Endothelial cell of umbilical vein (primary cell): ENCODE data around the gene TRAPPC6A. TPM values are rescaled to one million over a fixed set of nuclear protein-coding genes. Genes with fewer than 3 reads are reported as not detected.

Experiments
- BruUV-seq: library from RNA; stranded (reverse); fragments of 400-500 nt; replicated peaks from 2 replicates; lab custom pipeline; 2021; lab: Mats Ljungman, UMichigan
- CTCF ChIA-PET: fragments of 300-600, 350-600 bp; sonication (Branson Sonifier 250); formaldehyde crosslinking; loops from one replicate; lab custom pipeline; 2021; ENCODE audit warnings: antibody characterized with exemption, inconsistent platforms; lab: Charles Lee
- POLR2A ChIA-PET: fragments of 300-600, 350-600 bp; sonication (Branson Sonifier 250); formaldehyde crosslinking; loops from one replicate; lab custom pipeline; 2021; ENCODE audit warnings: antibody characterized with exemption, inconsistent platforms; lab: Charles Lee
- DNase-seq: peaks from one replicate; pipeline ENCODE4 v3.0.0-alpha.2; 2011; ENCODE audit warnings: low read depth, low spot score
- FAIRE-seq: peaks from 2 replicates; lab custom pipeline; 2011; peaks lifted over from hg19 to GRCh38; lab: Jason Lieb, UNC
- H2AFZ ChIP-seq: 2 replicates; pipeline ENCODE4 v1.6.0; 2012; ENCODE audit warnings: low read depth, low read length, control low read depth, inconsistent platforms
- H3K27ac ChIP-seq: 2 replicates; pipeline ENCODE4 v1.5.1; 2011; ENCODE audit warnings: low read depth, mild to moderate bottlenecking, control low read depth, low read length, moderate library complexity; ENCODE audit not compliant: insufficient read depth
- H3K27me3 ChIP-seq, 2 experiments: 2 replicates each; pipeline versions ENCODE4 v1.6.0 to v1.6.1; 2011; ENCODE audit warnings: low read length in 2 of 2, mixed read lengths in 1 of 2; ENCODE audit not compliant: control insufficient read depth in 2 of 2, insufficient read depth in 2 of 2
- H3K36me3 ChIP-seq, 2 experiments: 2 replicates in 1 of 2; 3 replicates in 1 of 2; pipeline ENCODE4 v1.5.1; 2011; ENCODE audit warnings: low read length in 2 of 2, mild to moderate bottlenecking in 1 of 2, moderate library complexity in 1 of 2; ENCODE audit not compliant: control insufficient read depth in 2 of 2, insufficient read depth in 2 of 2; ENCODE audit errors: extremely low read depth in 1 of 2
- H3K4me1 ChIP-seq: 3 replicates; pipeline ENCODE4 v1.5.1; 2011; ENCODE audit warnings: mild to moderate bottlenecking, low read length; ENCODE audit not compliant: control insufficient read depth, insufficient read depth; ENCODE audit errors: extremely low read depth
- H3K4me2 ChIP-seq: 2 replicates; pipeline ENCODE4 v1.6.1; 2011; ENCODE audit warnings: low read length, control low read depth, mixed read lengths; ENCODE audit not compliant: insufficient read depth
- H3K4me3 ChIP-seq, 3 experiments: fragments of 200-600 bp in 1 of 3; sonication (generic), shearing (Covaris generic) in 1 of 3; replicated peaks in 1 of 3; 2 replicates each; pipeline ENCODE4 v1.5.1; 2011 to 2016; ENCODE audit warnings: control low read depth in 3 of 3, low read length in 3 of 3, mild to moderate bottlenecking in 2 of 3, inconsistent platforms in 1 of 3, low read depth in 1 of 3, moderate library complexity in 1 of 3; ENCODE audit not compliant: insufficient read depth in 1 of 3
- H3K79me2 ChIP-seq: 2 replicates; pipeline ENCODE4 v1.6.0; 2012; ENCODE audit warnings: low read length, inconsistent platforms; ENCODE audit not compliant: control insufficient read depth, insufficient read depth
- H3K9ac ChIP-seq: replicated peaks from 2 replicates; pipeline ENCODE3; 2011; ENCODE audit warnings: low read length, control low read depth; ENCODE audit not compliant: insufficient read depth; ENCODE audit errors: extremely low read depth
- H3K9me1 ChIP-seq: replicated peaks from 3 replicates; pipeline ENCODE4 v1.6.0; 2011; ENCODE audit warnings: mild to moderate bottlenecking, low read length; ENCODE audit not compliant: control insufficient read depth, insufficient read depth; ENCODE audit errors: extremely low read depth
- H3K9me3 ChIP-seq: replicated peaks from 2 replicates; pipeline ENCODE4 v1.5.1; 2012; ENCODE audit warnings: low read length, inconsistent platforms; ENCODE audit not compliant: control insufficient read depth, insufficient read depth
- H4K20me1 ChIP-seq: replicated peaks from 2 replicates; pipeline ENCODE3; 2011; ENCODE audit warnings: mild to moderate bottlenecking, low read length; ENCODE audit not compliant: control insufficient read depth, insufficient read depth; ENCODE audit errors: extremely low read depth
- EZH2 ChIP-seq: IDR thresholded peaks from 2 replicates; pipeline ENCODE4 v1.6.1; 2012; ENCODE audit warnings: borderline replicate concordance, low read depth, mild to moderate bottlenecking, moderate library complexity, low read length, inconsistent platforms; ENCODE audit not compliant: severe bottlenecking
- FOS ChIP-seq: IDR thresholded peaks from 2 replicates; pipeline ENCODE4 v1.6.1; 2011; ENCODE audit warnings: mild to moderate bottlenecking, low read length, moderate library complexity, borderline replicate concordance; ENCODE audit not compliant: insufficient read depth
- GATA2 ChIP-seq: IDR thresholded peaks from 2 replicates; pipeline ENCODE4 v1.7.0; 2011; ENCODE audit warnings: low read depth, mild to moderate bottlenecking, moderate library complexity, mixed read lengths, low read length; ENCODE audit not compliant: insufficient read length, insufficient read depth
- JUN ChIP-seq: IDR thresholded peaks from 2 replicates; pipeline ENCODE4 v1.6.1; 2011; ENCODE audit warnings: borderline replicate concordance, low read depth; ENCODE audit not compliant: insufficient read length, insufficient read depth
- MYC ChIP-seq: IDR thresholded peaks from one replicate; pipeline ENCODE4 v1.6.1; 2011; ENCODE audit warnings: mild to moderate bottlenecking, low read depth, low read length
- POLR2A ChIP-seq: IDR thresholded peaks from 2 replicates; pipeline ENCODE4 v1.6.1; 2012; ENCODE audit warnings: low read depth, mild to moderate bottlenecking, control low read depth, low read length
- POLR2AphosphoS5 ChIP-seq: IDR thresholded peaks from 2 replicates; pipeline ENCODE4 v1.6.1; 2012; ENCODE audit warnings: low read depth, mild to moderate bottlenecking, control low read depth, low read length, moderate library complexity; ENCODE audit not compliant: insufficient read depth
- dilution Hi-C: fragments of 300-500 bp; cut with MboI; formaldehyde crosslinking; loops from one replicate; pipeline ENCODE4 v1.15.0; 2019; ENCODE audit warnings: low sequenced_read_pairs; ENCODE audit not compliant: extremely low pct_ligation_motif_present
- intact Hi-C: fragments of 100-400 bp; cut with micrococcal nuclease; formaldehyde crosslinking; loops from one replicate; pipeline ENCODE4 v1.10.0; 2022
- polyA plus RNA-seq, 4 experiments: library from polyadenylated mRNA; depleted of rRNA in 3 of 4; stranded (reverse) in 3 of 4; unstranded in 1 of 4; fragments of >200 nt; gene quantifications; 2 replicates each; pipeline versions ENCODE4 v1.2.1 to v1.2.3, GENCODE V29; 2011 to 2012; ENCODE audit warnings: missing spikeins in 1 of 4
- total RNA-seq: library from RNA; stranded (reverse); gene quantifications from 2 replicates; pipeline ENCODE4 v1.2.3, GENCODE V29; 2021
- TF ChIP-seq, protein P1 (sequence below), 2 donors: IDR thresholded peaks; 1 replicate in 1 of 2; 2 replicates in 1 of 2; pipeline ENCODE4 v1.5.1; 2011; ENCODE audit warnings: low read length in 2 of 2, mild to moderate bottlenecking in 2 of 2, moderate library complexity in 2 of 2, control low read depth in 1 of 2, inconsistent platforms in 1 of 2, low read depth in 1 of 2; ENCODE audit not compliant: insufficient read depth in 1 of 2; ENCODE audit errors: extremely low read depth in 1 of 2
- TF ChIP-seq, protein P2 (sequence below): IDR thresholded peaks from 2 replicates; pipeline ENCODE4 v1.6.1; 2011; ENCODE audit not compliant: insufficient read depth, insufficient read length

The TRAPPC6A gene
- total and polyA plus RNA-seq, 2 donors (not counting 3 experiments of a cell fraction or from before 2014, with no cell fraction given), result 18.1 to 45.4 TPM

DNA sequence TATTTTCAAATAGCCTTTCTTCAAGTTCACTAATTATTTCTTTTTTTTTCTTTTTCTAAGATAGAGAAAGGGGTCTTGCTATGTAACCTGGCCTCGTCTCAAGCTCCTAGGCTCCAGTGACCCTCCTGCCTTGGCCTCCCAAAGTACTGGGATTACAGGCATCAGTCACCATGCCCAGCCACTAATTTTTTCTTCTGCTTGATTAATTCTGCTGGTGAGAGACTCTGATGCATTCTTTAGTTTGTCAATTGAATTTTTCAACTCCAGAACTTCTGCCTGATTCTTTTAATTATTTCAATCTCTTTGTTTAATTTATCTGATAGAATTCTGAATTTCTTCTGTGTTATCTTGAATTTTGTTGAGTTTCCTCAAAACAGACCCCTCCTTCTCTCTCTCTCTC lies 11.9 kb upstream of the TRAPPC6A start:
- POLR2A ChIA-PET, result no interaction called here
- Histone ChIP-seq H3K27ac (no peak overlapping the region), H3K9ac (no peak overlapping the region), H3K4me1 (no peaks in the 10 kb centered on the region), H3K9me1 (no peaks in the 10 kb centered on the region), H3K9me3 (no peaks in the 10 kb centered on the region), H2AFZ (no peak overlapping the region), H4K20me1 (no peaks in the 10 kb centered on the region), H3K4me2 (no peak overlapping the region), H3K27me3 (no peaks in the 10 kb centered on the region), H3K4me3 (no peak overlapping the region), H3K79me2 (no peaks in the 10 kb centered on the region), H3K36me3 (no peaks in the 10 kb centered on the region)
- FAIRE-seq (no peak), DNase-seq (no peak)
- dilution Hi-C loops (no loop called here), intact Hi-C loops (loop anchor here (5.0 kb wide), 1 partner anchor 147 kb away; no protein-coding TSS in a partner anchor)
- CTCF ChIA-PET, result no interaction called here
- no peak for TF ChIP-seq POLR2AphosphoS5
- TF ChIP-seq GATA2, result no peak
- TF ChIP-seq EZH2, result no peak
- no peak for TF ChIP-seq POLR2A
- no peak for TF ChIP-seq FOS
- TF ChIP-seq, protein P1, sequence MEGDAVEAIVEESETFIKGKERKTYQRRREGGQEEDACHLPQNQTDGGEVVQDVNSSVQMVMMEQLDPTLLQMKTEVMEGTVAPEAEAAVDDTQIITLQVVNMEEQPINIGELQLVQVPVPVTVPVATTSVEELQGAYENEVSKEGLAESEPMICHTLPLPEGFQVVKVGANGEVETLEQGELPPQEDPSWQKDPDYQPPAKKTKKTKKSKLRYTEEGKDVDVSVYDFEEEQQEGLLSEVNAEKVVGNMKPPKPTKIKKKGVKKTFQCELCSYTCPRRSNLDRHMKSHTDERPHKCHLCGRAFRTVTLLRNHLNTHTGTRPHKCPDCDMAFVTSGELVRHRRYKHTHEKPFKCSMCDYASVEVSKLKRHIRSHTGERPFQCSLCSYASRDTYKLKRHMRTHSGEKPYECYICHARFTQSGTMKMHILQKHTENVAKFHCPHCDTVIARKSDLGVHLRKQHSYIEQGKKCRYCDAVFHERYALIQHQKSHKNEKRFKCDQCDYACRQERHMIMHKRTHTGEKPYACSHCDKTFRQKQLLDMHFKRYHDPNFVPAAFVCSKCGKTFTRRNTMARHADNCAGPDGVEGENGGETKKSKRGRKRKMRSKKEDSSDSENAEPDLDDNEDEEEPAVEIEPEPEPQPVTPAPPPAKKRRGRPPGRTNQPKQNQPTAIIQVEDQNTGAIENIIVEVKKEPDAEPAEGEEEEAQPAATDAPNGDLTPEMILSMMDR (IDR thresholded peaks at IDR 0.05; ENCODE audit: extremely low read depth in 1 of 2, insufficient read depth in 1 of 2, low read depth in 1 of 2, low read length in 2 of 2), result no peak
- no peak for TF ChIP-seq MYC
- TF ChIP-seq, protein P2, sequence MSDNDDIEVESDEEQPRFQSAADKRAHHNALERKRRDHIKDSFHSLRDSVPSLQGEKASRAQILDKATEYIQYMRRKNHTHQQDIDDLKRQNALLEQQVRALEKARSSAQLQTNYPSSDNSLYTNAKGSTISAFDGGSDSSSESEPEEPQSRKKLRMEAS, result no peak
- TF ChIP-seq JUN, result no peak
- BruUV-seq, result no TSS peak
